Measurements from ENCODE around the gene LRRC25.

DNA sequence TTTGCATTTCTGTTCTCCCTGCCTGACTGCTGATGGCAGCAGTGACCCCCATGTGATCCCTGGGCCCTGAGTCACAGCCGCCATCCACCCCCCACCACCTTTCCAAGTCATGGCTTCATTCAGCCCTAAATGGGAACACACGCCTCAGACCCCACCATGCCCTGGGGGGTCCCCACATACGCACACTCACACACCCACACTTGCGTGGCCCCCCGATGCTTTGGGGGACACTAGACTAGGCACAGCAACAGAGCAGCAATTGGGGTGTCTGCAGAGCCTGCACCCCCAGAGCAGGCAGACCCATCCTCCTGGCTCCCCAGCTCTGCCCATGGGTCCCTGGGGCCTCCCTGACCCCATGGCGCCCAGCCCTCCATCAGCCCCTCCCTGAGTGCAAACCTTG, 46.0 kb upstream of the LRRC25 start:
- TF ChIP-seq ZC3H11A (IDR thresholded peaks at IDR 0.05) (no peak), RARB (CRISPR knock-in tag; IDR thresholded peaks at IDR 0.05) (no peak)
- TF ChIP-seq, protein P1, sequence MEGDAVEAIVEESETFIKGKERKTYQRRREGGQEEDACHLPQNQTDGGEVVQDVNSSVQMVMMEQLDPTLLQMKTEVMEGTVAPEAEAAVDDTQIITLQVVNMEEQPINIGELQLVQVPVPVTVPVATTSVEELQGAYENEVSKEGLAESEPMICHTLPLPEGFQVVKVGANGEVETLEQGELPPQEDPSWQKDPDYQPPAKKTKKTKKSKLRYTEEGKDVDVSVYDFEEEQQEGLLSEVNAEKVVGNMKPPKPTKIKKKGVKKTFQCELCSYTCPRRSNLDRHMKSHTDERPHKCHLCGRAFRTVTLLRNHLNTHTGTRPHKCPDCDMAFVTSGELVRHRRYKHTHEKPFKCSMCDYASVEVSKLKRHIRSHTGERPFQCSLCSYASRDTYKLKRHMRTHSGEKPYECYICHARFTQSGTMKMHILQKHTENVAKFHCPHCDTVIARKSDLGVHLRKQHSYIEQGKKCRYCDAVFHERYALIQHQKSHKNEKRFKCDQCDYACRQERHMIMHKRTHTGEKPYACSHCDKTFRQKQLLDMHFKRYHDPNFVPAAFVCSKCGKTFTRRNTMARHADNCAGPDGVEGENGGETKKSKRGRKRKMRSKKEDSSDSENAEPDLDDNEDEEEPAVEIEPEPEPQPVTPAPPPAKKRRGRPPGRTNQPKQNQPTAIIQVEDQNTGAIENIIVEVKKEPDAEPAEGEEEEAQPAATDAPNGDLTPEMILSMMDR (IDR thresholded peaks at IDR 0.05), result no peak

Data from A549 (cell line).